Retinal pigment epithelial cell (primary cell): ENCODE data around the gene C3orf22.

Experiments
- DNase-seq: peaks from one replicate; pipeline ENCODE4 v3.0.0-alpha.2; 2010; ENCODE audit warnings: low read depth
- H3K4me3 ChIP-seq: 2 replicates; pipeline ENCODE4 v1.5.1; 2011; ENCODE audit warnings: mild to moderate bottlenecking, low read length, control low read depth, moderate library complexity
- CTCF ChIP-seq: conservative IDR thresholded peaks from 2 replicates; pipeline ENCODE4 v1.5.1; 2011; ENCODE audit warnings: low read depth, low read length, control low read depth, inconsistent platforms

The C3orf22 gene

GRCh38 chr3:126581569-126581968, 22.8 kb upstream of the C3orf22 start:
- no peak for DNase-seq
- no peak for TF ChIP-seq CTCF

DNA sequence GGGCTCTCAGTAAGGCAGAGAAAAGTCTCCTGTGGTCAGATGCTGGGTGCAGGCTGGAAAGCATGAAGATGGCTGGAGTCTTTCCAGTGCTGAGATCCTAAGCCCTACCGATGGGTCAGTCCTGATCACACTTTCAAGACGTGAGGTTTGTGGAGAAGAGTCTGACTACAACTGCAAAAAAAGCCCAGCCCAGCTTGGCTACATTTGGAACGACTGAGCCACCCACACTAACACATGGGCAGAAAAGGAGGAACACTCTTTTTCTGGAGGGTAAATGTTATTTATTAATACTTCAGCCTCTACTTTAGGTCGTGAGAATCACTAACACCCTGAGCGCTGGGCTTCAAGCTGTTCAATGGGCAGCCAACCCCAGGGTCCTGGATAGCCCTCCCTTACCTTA, 22.0 kb upstream of the C3orf22 start:
- no peak for DNase-seq
- TF ChIP-seq CTCF = no peak
- no peak overlapping the region for H3K4me3 ChIP-seq

More at GRCh38 chr3:126581569-126581968, 22.8 kb upstream of the C3orf22 start:
- no peak overlapping the region for H3K4me3 ChIP-seq

- H3K4me3 ChIP-seq = no peak overlapping the region
- TF ChIP-seq CTCF = no peak
- no peak for DNase-seq
These were observed 20.0 kb upstream of the C3orf22 start for GRCh38 chr3:126578702-126579101.

DNA sequence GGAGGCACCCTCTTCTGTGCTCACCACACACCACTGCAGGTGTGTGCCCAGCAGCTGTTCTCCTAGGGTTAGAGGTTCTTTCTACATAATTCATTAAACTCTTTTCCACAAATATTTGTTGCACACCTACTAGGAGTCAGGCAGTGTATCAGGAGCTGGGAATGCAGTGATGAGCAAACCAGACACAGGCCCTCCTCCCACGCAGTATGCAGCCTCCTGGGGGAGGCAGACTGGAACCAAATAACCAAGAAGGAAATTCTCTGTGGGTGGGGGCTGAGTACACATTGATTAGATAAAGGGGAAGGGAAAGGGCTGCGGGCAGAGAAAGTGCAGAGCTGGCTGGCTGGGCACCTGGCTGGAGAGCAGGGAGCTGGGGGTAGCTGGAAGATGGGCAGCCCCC, 18.5 kb upstream of the C3orf22 start:
- no peak overlapping the region for H3K4me3 ChIP-seq
- TF ChIP-seq CTCF = no peak
- DNase-seq = no peak

- DNase-seq = no peak
- no peak overlapping the region for H3K4me3 ChIP-seq
- TF ChIP-seq CTCF = no peak
These were observed 14.9 kb upstream of the C3orf22 start for GRCh38 chr3:126573492-126574117.

DNA sequence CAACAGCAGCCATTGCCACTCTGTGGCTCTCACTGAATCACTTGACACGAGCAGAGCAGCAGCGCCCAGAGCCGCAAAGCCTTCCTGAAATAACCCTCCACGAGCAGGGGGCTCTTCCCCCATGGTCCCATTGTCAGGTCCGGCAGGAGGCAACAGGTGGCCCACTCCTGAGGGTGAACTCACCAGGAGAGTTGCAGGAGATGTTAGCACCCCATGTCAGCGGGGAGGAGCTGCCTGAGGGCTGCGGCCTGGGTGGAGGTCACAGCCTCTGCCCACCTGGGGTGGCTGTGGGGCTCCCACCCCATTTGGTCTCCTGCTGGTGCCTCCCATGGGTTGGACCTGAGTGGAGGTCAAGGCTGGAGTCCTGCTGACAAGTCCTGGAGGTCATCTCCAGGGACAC, 12.3 kb upstream of the C3orf22 start:
- no peak for TF ChIP-seq CTCF
- no peak overlapping the region for H3K4me3 ChIP-seq
- no peak for DNase-seq

DNA sequence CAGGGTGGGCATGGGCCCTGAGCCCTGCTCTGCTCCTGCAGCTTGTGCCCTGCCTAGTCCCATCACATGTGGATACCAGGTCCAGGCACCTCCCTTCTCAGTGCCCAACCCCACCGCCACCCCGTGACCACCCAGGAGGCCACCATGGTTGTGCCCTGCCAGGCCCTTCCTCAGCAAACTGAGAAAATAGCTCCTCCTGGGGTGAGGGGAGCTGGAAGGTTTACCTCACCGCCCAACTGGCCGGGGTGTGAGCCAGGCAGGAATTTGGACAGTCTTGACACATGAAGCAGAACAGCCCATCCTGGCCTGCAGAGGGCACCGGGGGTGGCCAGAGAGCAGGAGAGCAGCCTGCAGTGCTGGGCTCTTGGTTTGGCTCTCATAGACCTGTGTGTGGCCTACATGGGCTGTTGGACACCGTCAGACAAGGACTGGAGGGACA, 11.4 kb upstream of the C3orf22 start:
- DNase-seq = no peak
- TF ChIP-seq CTCF = no peak
- no peak overlapping the region for H3K4me3 ChIP-seq
